Gastroesophageal sphincter (tissue), 4 donors: Measurements from ENCODE around the gene RASGRP4. TPM values are rescaled to one million over a fixed set of nuclear protein-coding genes. Genes with fewer than 3 reads are reported as not detected.

Experiments
- ATAC-seq: fragments of 150-250 bp; one replicate; pipeline ENCODE4 v1.9.1; 2016; ENCODE audit warnings: mild to moderate bottlenecking, moderate library complexity
- H3K27ac ChIP-seq, 4 donors: fragments of 200-600 bp; sonication (generic) in 3 of 4; 1 replicate in 3 of 4; 2 replicates in 1 of 4; pipeline ENCODE4 v1.5.1; 2016 to 2019
- H3K27me3 ChIP-seq: fragments of 200-600 bp; sonication (generic); one replicate; pipeline ENCODE4 v1.5.1; 2019
- H3K36me3 ChIP-seq, 2 donors: fragments of 200-600 bp; sonication (generic); one replicate each; pipeline ENCODE4 v1.5.1; 2019; ENCODE audit warnings: control low read depth in 1 of 2
- H3K4me1 ChIP-seq, 3 donors: fragments of 200-600 bp; sonication (generic); 1 replicate in 2 of 3; 2 replicates in 1 of 3; pipeline ENCODE4 v1.5.1; 2016 to 2019; ENCODE audit warnings: control low read depth in 2 of 3
- H3K4me3 ChIP-seq, 2 donors: fragments of 200-600 bp; sonication (generic); one replicate each; pipeline ENCODE4 v1.5.1; 2019; ENCODE audit warnings: mild to moderate bottlenecking in 1 of 2, moderate library complexity in 1 of 2
- H3K9me3 ChIP-seq, 3 donors: fragments of 200-600 bp; sonication (generic); one replicate each; pipeline ENCODE4 v1.5.1; 2017 to 2019; ENCODE audit warnings: control low read depth in 2 of 3
- EP300 ChIP-seq: sonication (generic); formaldehyde crosslinking; IDR thresholded peaks from one replicate; pipeline ENCODE4 v1.6.1; 2017; ENCODE audit warnings: antibody characterized with exemption, mild to moderate bottlenecking
- POLR2A ChIP-seq, 2 donors: fragments of 450-650 bp; IDR thresholded peaks; one replicate each; pipeline ENCODE4 v1.6.1; 2017; ENCODE audit warnings: antibody characterized with exemption in 2 of 2, mild to moderate bottlenecking in 2 of 2, moderate library complexity in 1 of 2
- POLR2AphosphoS5 ChIP-seq: sonication (generic); formaldehyde crosslinking; IDR thresholded peaks from one replicate; pipeline ENCODE4 v1.6.1; 2017; ENCODE audit warnings: antibody characterized with exemption
- WGBS, 2 donors: methylation state at CpG; one replicate each; pipeline ENCODE4 v1.1.5; 2018; ENCODE audit warnings: low coverage in 1 of 2; 5-methylcytosine and 5-hydroxymethylcytosine counted together
- total RNA-seq, 4 donors: library from RNA; depleted of rRNA; stranded (reverse); fragments of >200 nt; gene quantifications; one replicate each; pipeline ENCODE4 v1.1.0, GENCODE V29; 2016
- TF ChIP-seq, protein P1 (sequence below), 4 experiments: fragments of 200-600 bp in 2 of 4; fragments of 450-650 bp in 2 of 4; sonication (generic) in 1 of 4; IDR thresholded peaks; one replicate each; pipeline ENCODE4 v1.5.1; 2017 to 2019; ENCODE audit warnings: antibody characterized with exemption in 4 of 4, mild to moderate bottlenecking in 2 of 4, moderate library complexity in 2 of 4

RASGRP4 gene
- total RNA-seq, 4 donors from 2014 or later, result 1.2 to 4.7 (median 4.0) TPM

DNA sequence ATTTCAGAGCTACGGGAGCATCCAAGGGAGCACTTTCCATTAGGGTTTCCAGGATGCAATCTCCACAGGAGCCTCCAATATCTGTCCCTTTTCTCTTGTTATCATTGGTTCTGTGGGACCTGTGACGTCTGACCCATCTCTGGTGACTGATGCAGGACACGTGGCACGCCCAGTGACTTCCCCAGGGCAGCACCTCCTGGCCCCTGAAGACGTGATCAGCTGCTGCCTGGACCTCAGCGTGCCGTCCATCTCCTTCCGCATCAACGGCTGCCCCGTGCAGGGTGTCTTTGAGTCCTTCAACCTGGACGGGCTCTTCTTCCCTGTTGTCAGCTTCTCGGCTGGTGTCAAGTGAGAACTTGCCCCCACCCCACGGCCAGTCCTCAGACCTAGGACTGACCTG is 33.0 kb upstream of the RASGRP4 start:
- 90% methylated on average over 6 of the region's 13 CpGs; no CpG with 5 or more reads in 1 of the 2 donors for WGBS, 2 donors
- Histone ChIP-seq H3K27ac (no peak overlapping the region), H3K4me3 (no peak overlapping the region), H3K36me3 (no peaks in the 10 kb centered on the region), H3K27me3 (peaks cover 26% of the 10 kb centered on the region), H3K9me3 (no peaks in the 10 kb centered on the region), H3K4me1 (no peaks in the 10 kb centered on the region)
- TF ChIP-seq EP300 (no peak), POLR2AphosphoS5 (no peak), POLR2A (IDR thresholded peaks at IDR 0.05) (no peak)
- TF ChIP-seq, protein P1, sequence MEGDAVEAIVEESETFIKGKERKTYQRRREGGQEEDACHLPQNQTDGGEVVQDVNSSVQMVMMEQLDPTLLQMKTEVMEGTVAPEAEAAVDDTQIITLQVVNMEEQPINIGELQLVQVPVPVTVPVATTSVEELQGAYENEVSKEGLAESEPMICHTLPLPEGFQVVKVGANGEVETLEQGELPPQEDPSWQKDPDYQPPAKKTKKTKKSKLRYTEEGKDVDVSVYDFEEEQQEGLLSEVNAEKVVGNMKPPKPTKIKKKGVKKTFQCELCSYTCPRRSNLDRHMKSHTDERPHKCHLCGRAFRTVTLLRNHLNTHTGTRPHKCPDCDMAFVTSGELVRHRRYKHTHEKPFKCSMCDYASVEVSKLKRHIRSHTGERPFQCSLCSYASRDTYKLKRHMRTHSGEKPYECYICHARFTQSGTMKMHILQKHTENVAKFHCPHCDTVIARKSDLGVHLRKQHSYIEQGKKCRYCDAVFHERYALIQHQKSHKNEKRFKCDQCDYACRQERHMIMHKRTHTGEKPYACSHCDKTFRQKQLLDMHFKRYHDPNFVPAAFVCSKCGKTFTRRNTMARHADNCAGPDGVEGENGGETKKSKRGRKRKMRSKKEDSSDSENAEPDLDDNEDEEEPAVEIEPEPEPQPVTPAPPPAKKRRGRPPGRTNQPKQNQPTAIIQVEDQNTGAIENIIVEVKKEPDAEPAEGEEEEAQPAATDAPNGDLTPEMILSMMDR (IDR thresholded peaks at IDR 0.05), result no peak
- ATAC-seq, result no peak

DNA sequence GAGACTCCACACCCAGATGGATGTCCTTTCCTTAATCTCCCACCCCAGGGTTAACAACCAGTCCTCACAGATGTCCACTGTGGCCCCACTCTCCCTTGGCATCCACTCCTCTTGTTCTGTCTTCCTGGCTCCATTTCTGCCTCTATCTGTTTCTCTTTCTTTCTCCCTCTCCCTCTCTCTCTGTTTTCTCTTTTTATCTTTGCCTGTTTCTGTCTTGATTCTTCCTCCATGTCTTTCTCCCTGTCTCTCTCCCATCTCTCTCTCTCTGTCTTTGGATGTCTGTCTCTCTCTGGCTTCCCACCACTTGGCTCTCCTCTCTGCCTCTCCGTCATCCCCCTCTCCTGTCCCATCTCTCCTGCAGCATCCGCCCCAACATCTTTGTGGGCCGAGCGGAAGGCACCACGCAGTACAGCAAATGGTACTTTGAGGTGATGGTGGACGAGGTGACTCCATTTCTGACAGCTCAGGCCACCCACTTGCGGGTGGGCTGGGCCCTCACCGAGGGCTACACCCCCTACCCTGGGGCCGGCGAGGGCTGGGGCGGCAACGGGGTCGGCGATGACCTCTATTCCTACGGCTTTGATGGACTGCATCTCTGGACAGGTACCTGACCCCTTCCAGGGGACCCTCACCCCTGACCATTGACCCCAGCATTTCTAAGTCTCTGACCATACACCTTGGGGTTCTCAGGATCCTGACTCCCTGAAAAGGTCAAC is 31.8 kb upstream of the RASGRP4 start:
- ATAC-seq, result no peak
- H3K36me3 ChIP-seq, result no peaks in the 10 kb centered on the region
- peaks cover 21% of the 10 kb centered on the region for H3K27me3 ChIP-seq
- 90% methylated on average over 5 of the region's 15 CpGs; no CpG with 5 or more reads in 1 of the 2 donors for WGBS, 2 donors
- no peak overlapping the region for H3K4me3 ChIP-seq
- no peaks in the 10 kb centered on the region for H3K9me3 ChIP-seq
- TF ChIP-seq, protein P1 (IDR thresholded peaks at IDR 0.05), result no peak
- TF ChIP-seq POLR2A (IDR thresholded peaks at IDR 0.05) (no peak), POLR2AphosphoS5 (no peak), EP300 (no peak)
- H3K4me1 ChIP-seq, result no peaks in the 10 kb centered on the region
- H3K27ac ChIP-seq, result no peak overlapping the region

DNA sequence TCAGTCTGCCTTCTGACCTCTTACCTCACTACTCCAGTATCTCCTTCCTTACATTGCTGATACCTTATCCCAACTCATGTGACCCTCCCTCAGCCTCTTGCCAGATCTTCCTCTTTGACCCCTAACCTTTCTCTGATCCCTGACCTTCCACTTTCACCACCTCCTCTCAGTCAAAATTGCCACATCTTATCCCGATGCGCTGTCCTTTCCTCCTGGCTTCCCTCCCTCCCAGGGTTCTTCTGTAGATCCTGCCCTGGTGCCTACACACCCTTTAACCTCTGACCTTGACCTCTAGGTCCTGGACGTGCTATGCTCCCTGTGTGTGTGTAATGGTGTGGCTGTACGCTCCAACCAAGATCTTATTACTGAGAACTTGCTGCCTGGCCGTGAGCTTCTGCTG is 31.2 kb upstream of the RASGRP4 start:
- no peak overlapping the region for H3K27ac ChIP-seq
- H3K36me3 ChIP-seq, result no peaks in the 10 kb centered on the region
- TF ChIP-seq POLR2A (IDR thresholded peaks at IDR 0.05) (no peak), POLR2AphosphoS5 (no peak), EP300 (no peak)
- TF ChIP-seq, protein P1 (IDR thresholded peaks at IDR 0.05), result no peak
- ATAC-seq, result no peak
- H3K4me3 ChIP-seq, result no peak overlapping the region
- peaks cover 17% of the 10 kb centered on the region for H3K27me3 ChIP-seq
- 55 to 66% methylated on average over 5 of the region's 5 CpGs for WGBS, 2 donors
- no peaks in the 10 kb centered on the region for H3K4me1 ChIP-seq
- H3K9me3 ChIP-seq, result no peaks in the 10 kb centered on the region

DNA sequence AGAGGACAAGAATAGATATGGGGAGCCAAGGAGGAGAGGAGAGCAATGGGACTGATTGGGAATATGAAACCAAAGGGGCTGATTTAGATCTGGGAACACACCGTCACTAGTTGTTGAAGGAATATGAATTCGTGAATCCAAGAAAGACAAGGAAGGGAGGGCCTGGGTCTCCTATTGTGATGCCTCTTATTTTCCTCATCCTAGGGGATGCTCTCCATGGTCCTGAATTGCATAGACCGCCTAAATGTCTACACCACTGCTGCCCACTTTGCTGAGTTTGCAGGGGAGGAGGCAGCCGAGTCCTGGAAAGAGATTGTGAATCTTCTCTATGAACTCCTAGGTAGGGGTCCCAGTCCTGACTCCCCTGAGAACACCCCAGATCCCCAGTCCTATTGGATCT is 29.0 kb upstream of the RASGRP4 start:
- no peak overlapping the region for H3K4me3 ChIP-seq
- no peak for ATAC-seq
- 36 to 55% methylated on average over 4 of the region's 4 CpGs for WGBS, 2 donors
- no peak overlapping the region for H3K27ac ChIP-seq
- no peak for TF ChIP-seq POLR2A (IDR thresholded peaks at IDR 0.05)
- TF ChIP-seq, protein P1 (IDR thresholded peaks at IDR 0.05), result no peak
- no peak for TF ChIP-seq POLR2AphosphoS5
- TF ChIP-seq EP300, result no peak
- H3K4me1 ChIP-seq, result no peaks in the 10 kb centered on the region
- H3K9me3 ChIP-seq, result no peaks in the 10 kb centered on the region
- peaks cover 6% of the 10 kb centered on the region for H3K27me3 ChIP-seq
- no peaks in the 10 kb centered on the region for H3K36me3 ChIP-seq

DNA sequence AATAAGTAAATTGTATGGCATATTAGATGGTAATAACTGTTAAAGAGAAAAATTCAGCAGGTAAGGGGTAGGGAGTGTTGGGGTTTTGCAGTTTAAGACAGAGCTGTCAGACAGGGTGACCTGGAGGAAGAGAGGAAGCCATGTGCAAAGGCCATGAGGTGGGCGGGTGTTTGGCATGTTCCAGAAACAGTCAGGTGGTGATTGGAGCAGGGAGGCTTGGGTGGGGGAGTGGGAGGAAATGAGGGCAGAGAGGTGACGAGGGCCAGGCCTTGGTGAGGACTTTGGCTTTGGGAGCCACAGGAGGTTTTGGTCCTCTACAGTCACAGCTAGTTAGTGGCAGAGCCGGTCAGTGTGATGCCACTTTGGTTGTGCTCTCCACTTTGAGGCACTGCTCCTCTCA is 27.6 kb upstream of the RASGRP4 start:
- Histone ChIP-seq H3K4me1 (no peaks in the 10 kb centered on the region), H3K27me3 (peaks cover 6% of the 10 kb centered on the region), H3K4me3 (no peak overlapping the region), H3K27ac (no peak overlapping the region), H3K9me3 (no peaks in the 10 kb centered on the region), H3K36me3 (no peaks in the 10 kb centered on the region)
- WGBS, 2 donors, result 75 to 76% methylated on average over 2 to 3 of the region's 3 CpGs
- ATAC-seq, result no peak
- TF ChIP-seq POLR2A (IDR thresholded peaks at IDR 0.05) (no peak), POLR2AphosphoS5 (no peak)
- TF ChIP-seq, protein P1 (IDR thresholded peaks at IDR 0.05), result no peak
